Central memory CD4-positive, alpha-beta T cell (primary cell): Measurements from ENCODE around the gene GYS2.

Experiments
- DNase-seq: peaks from one replicate; pipeline ENCODE4 v3.0.0; 2022

The GYS2 gene

GRCh38 chr12:21551841-21552465 is 52.7 kb downstream of the GYS2 start:
- DNase-seq: no peak

- DNase-seq: no peak
Measured at GRCh38 chr12:21547437-21547836, 57.2 kb downstream of the GYS2 start.

GRCh38 chr12:21546716-21547115 is 57.9 kb downstream of the GYS2 start:
- DNase-seq: no peak

DNA sequence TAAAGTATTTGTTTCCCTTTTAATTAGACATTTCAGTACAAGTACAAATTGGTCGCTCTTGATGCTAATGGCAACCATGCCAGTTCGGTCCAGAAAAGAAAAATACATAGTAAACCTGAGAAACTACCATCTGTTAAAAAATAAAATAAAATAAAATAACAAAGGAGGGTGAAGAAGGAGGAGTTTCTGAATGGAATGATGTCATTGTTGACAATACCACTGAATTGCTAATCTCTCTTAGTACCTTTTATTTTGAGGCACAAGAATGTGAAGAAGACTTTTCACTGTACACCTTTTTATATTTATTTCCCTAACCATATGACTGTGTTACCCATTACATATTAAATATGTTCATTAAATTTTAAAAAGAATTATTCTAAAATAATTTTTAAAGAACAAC is 59.1 kb downstream of the GYS2 start:
- DNase-seq: no peak

DNA sequence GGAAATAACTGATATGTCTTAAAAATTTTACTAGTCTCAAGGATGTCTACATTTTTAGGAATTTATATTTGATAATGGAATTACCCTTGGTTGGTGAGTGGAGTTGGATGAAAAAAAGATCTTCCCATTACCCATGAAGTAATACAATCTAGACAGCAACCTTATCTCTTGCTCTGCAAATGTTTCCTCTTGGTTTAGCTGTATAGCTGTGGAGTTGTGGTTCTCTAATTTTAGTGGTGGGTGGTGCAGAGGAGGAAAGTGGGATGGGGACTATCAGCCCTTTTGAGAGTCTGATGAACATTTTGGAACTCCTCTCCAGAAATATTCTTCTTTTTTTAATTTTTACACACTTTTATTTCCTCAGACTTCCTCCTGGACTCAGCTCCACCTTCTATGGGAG is 61.5 kb downstream of the GYS2 start:
- DNase-seq: no peak

GRCh38 chr12:21542403-21542802 is 62.2 kb downstream of the GYS2 start:
- no peak for DNase-seq

- no peak for DNase-seq
Measured at GRCh38 chr12:21541773-21542172, 62.9 kb downstream of the GYS2 start.

- DNase-seq: no peak
Measured at GRCh38 chr12:21539797-21540196, 64.8 kb downstream of the GYS2 start.

GRCh38 chr12:21538061-21538653 is 66.5 kb downstream of the GYS2 start:
- no peak for DNase-seq

DNA sequence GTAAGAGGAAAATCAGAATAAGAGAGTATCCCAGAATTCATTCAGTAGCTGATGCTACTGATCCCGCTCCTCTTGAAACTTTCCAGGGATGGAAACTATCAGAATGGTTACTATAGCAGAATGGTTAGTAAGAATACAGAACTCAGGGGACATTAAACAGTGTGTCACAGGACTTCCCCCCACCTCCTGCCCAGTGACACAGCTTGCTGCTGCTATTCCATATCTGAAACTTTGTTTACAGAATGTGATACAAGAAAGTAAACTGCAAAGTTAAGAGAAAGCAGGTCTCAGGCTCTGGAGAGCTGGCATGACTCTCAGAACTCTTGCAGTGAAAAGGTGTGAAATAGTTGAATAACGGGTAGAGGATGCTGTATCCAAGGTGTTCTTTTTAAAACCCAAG is 75.2 kb downstream of the GYS2 start:
- no peak for DNase-seq

GRCh38 chr12:21528953-21529352 is 75.7 kb downstream of the GYS2 start:
- no peak for DNase-seq

- peak; percentile 52 for DNase-seq
Measured at GRCh38 chr12:21527451-21528180, 77.0 kb downstream of the GYS2 start.

DNA sequence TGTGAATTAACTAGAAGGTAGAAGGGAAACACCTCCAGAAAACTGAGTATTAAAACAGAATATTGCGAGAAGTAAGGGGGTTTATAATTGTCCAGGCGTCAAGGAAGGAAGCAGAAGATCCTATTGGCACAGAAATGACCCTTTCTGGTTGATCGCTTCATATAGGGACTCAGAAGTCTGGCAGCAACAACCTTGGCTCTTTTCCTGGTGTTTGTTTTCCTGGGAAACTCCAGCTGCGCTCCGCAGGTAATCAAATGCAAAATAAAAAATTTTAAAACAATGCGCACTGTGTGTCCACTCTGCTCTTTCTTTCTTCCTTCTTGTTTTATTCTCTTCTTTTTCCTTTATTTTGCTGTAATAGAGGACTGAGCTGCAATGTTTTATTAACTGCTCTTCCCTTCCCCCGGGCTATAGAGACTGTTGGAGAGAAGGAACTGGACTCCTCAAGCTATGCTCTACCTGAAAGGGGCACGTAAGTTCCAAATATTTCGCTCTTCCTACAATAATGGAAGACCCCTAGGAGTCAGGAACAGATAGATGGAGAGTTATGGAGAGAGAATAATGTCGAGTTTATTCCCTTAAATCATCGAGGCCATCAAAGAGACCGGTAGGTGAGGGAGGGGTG is 77.8 kb downstream of the GYS2 start:
- no peak for DNase-seq

DNA sequence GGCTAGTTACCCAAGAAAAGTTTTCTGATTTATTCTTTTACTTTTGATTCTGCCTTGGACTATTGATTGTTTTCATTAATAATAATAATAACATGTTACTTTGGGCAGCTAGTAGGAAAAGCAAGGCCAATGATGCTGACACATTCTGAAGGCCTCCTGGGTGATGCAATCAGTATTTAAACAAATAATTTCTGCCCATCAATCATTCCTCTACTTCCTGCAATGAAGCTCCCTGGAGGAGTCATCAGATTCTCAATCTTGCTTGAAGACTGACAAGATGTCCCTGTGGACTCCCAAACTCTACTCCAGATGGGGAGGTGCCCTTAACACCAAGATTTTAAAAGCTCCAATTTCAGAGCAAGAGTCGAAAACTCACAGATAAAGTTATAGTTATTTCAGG is 78.6 kb downstream of the GYS2 start, which contains the start of gene SPX:
Gene SPX, plus strand, starts transcription at position 244 of the 400 bp plus-strand sequence. CDS start 177 bp downstream, outside the sequence.
- DNase-seq: no peak

DNA sequence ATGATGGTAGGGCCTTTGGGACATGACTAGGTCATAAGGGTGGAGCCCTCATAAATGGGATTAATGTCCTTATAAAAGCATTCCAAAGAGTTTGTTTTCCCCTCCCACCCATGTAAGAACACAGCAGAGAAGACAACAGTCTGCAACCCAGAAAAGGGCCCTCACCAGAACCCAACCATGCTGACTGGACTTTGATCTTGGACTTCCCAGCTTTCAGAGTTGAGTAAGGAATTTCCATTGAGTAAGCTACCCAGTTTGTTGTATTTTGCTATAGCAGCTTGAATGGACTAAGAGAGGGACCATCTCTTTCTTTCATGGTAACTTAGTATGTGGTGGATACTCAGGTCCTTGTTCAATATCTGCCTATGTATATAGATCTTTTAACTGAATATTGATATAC is 81.5 kb downstream of the GYS2 start:
- no peak for DNase-seq

DNA sequence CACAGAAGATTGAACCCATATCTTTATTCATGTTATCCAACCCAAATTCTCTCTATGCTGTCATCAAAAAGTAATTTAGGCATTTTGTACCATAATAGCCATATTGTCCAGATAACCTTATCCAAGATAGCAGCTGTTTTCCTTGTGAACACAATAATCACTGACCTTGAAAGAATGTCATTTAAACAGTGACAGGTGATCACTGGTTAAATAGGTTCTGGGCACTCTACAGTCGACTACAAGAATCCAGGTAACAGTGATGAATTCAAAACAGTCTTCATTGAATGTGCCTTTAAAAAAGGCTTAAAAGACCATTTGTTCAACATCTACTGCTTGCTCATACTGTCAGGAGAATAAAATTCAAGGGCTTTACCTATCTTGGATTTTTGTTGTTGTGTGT is 83.1 kb downstream of the GYS2 start:
- no peak for DNase-seq

DNA sequence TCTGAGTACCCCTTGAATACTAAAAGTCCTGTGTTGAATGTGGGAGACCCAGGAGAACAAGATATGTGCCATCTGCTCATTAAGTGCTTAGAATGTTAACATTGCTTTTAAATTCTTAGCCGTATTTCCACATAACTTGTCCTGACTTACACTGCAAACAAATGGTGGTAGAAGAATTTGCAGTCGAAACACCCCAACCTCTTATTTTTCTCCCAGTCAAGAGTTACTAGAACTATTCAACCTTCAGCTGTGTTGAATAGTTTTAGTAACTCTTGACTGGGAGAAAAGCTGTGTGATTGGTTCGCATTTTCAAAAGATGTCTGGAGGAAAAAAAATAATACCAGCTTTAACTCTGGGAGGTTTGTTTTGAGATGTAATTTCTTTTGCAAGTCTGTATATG is 86.2 kb downstream of the GYS2 start:
- no peak for DNase-seq

GRCh38 chr12:21516281-21516680 is 88.4 kb downstream of the GYS2 start:
- no peak for DNase-seq

DNA sequence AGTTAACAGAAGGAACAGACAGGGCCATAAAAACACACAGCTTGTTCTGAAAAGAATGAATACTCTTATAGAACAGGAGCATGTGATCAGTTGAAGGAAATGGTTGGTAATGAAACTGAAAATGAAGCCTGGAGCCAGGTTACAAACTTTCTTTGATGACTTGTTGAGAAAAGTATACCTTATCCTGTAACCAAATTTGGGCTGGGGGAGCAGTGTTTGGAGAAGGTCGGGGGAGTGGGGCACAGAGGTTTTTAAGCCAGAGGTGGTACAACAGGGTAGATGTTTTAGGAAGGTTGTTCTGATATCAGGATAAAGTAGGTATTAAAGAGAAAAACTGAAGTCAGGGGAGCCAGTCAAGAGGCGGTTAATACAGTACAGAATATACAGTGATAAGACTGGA is 94.9 kb downstream of the GYS2 start:
- no peak for DNase-seq

DNA sequence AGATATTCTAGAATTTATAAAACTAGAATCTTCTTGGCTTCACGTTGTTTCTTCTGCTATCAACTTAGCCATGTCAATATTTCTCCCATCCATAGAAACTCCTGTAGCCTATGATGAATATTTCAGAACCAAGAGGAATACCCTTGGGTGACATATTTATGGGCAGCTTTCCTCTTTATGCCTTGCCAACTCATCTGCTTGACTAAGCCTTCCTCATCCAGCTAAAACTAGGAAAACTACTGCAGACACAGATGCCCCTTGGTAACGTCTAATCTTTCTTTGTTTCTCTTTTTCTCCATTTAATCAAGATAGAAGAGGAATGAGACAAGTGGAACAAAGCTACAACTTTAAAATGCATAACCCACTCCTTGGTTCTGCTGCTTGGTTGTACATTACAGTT is 96.8 kb downstream of the GYS2 start:
- DNase-seq: no peak

- DNase-seq: no peak
Measured at GRCh38 chr12:21505888-21506287, 98.8 kb downstream of the GYS2 start.

- DNase-seq: no peak
Measured at GRCh38 chr12:21502872-21503271, 101.8 kb downstream of the GYS2 start.

DNA sequence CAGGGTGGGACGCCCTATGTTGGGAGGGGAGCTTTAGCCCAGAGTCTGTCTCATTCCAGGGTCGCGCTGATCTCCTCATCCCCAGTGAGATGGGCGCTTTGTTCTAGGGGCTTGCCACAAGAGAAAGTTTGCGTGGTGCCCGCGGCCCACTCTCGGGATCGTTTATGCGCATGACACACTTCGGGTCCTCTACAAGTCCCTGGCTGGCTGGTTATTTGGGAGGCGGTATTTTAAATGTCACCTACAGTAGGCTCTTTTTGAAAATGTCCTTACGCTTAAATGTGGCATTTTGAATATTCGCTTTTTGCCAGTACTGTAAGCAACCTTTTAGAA is 102.5 kb downstream of the GYS2 start:
- DNase-seq: peak; percentile 26
